K562 (cell line): ENCODE results near the gene WSCD1. TPM values are rescaled to one million over a fixed set of nuclear protein-coding genes. Genes with fewer than 3 reads are reported as not detected.

Experiments used
- ATAC-seq: fragments of 200-7000 bp; cut with Tn5 transposase; 3 replicates; pipeline ENCODE4 v1.9.1; 2020; ENCODE audit warnings: moderate library complexity
- BruUV-seq: library from RNA; stranded (reverse); fragments of 400-500 nt; replicated peaks from 2 replicates; lab custom pipeline; 2021; lab: Mats Ljungman, UMichigan
- CTCF ChIA-PET: fragments of 300-600 bp; formaldehyde crosslinking; extraction: SDS; loops from one replicate; lab custom pipeline; 2021; ENCODE audit warnings: low intra/inter-chr PET ratio; lab: Yijun Ruan, JAX
- POLR2A ChIA-PET: fragments of 300-600, 350-650 bp; sonication (Branson Sonifier 250); formaldehyde crosslinking; extraction: SDS; loops from one replicate; lab custom pipeline; 2021; ENCODE audit warnings: antibody characterized with exemption, inconsistent platforms; lab: Yijun Ruan, JAX
- DNase-seq, 4 experiments: peaks; one replicate each; pipeline versions ENCODE4 v3.0.0 to v3.0.0-alpha.2; 2011 to 2018; ENCODE audit warnings: low spot score in 3 of 4, mixed read lengths in 3 of 4; ENCODE audit errors: extremely low read depth in 1 of 4
- FAIRE-seq: peaks from 2 replicates; lab custom pipeline; 2011; peaks lifted over from hg19 to GRCh38; lab: Jason Lieb, UNC
- H2AFZ ChIP-seq: 2 replicates; pipeline ENCODE4 v1.6.0; 2011; ENCODE audit warnings: low read depth, low read length, control low read depth, inconsistent platforms
- H3K27ac ChIP-seq: fragments of 200-600 bp; 3 replicates; pipeline ENCODE4 v1.8.0; 2011; ENCODE audit warnings: low read depth, mild to moderate bottlenecking, control low read depth, inconsistent platforms, low read length, moderate library complexity, mixed read lengths; ENCODE audit errors: extremely low read depth
- H3K27me3 ChIP-seq, 2 experiments: fragments of 300-600 bp in 1 of 2; 2 replicates in 1 of 2; 3 replicates in 1 of 2; pipeline versions ENCODE4 v1.6.0 to v1.8.0; 2011; ENCODE audit warnings: inconsistent platforms in 2 of 2, low read length in 2 of 2, mild to moderate bottlenecking in 1 of 2, mixed read lengths in 1 of 2, moderate library complexity in 1 of 2; ENCODE audit not compliant: control insufficient read depth in 2 of 2, insufficient read depth in 2 of 2
- H3K36me3 ChIP-seq: fragments of 300-600 bp; 3 replicates; pipeline ENCODE4 v1.8.0; 2011; ENCODE audit warnings: mild to moderate bottlenecking, low read length, inconsistent platforms; ENCODE audit not compliant: control insufficient read depth, insufficient read depth
- H3K4me1 ChIP-seq, 2 experiments: fragments of 200-600 bp in 1 of 2; replicated peaks in 1 of 2; 2 replicates in 1 of 2; 3 replicates in 1 of 2; pipeline versions ENCODE4 v1.5.1 to v1.8.0; 2011; ENCODE audit warnings: inconsistent platforms in 2 of 2, low read length in 2 of 2, mild to moderate bottlenecking in 1 of 2, mixed read lengths in 1 of 2, moderate library complexity in 1 of 2; ENCODE audit not compliant: control insufficient read depth in 2 of 2, insufficient read depth in 2 of 2
- H3K4me2 ChIP-seq: 2 replicates; pipeline ENCODE4 v1.6.1; 2011; ENCODE audit warnings: low read length, control low read depth, inconsistent platforms, mixed read lengths; ENCODE audit not compliant: insufficient read depth
- H3K4me3 ChIP-seq: fragments of 200-600 bp; sonication (generic), shearing (Covaris generic); 2 replicates; pipeline ENCODE4 v1.5.1; 2016; ENCODE audit warnings: control low read depth, inconsistent platforms
- H3K79me2 ChIP-seq: fragments of 200-600 bp; 3 replicates; pipeline ENCODE4 v1.8.0; 2011; ENCODE audit warnings: low read length, inconsistent platforms; ENCODE audit not compliant: control insufficient read depth, insufficient read depth
- H3K9ac ChIP-seq, 2 experiments: 2 replicates each; pipeline versions ENCODE4 v1.6.0 to v1.6.1; 2011; ENCODE audit warnings: low read depth in 2 of 2, low read length in 2 of 2, control low read depth in 1 of 2, inconsistent platforms in 1 of 2, mild to moderate bottlenecking in 1 of 2, mixed read lengths in 1 of 2; ENCODE audit not compliant: insufficient read depth in 1 of 2
- H3K9me1 ChIP-seq: one replicate; pipeline ENCODE4 v1.6.0; 2011; ENCODE audit warnings: inconsistent platforms, mild to moderate bottlenecking, low read length, moderate library complexity; ENCODE audit not compliant: control insufficient read depth, insufficient read depth
- H3K9me3 ChIP-seq: replicated peaks from 2 replicates; pipeline ENCODE4 v1.5.1; 2011; ENCODE audit warnings: low read depth, low read length, inconsistent platforms; ENCODE audit not compliant: control insufficient read depth, insufficient read depth
- H4K20me1 ChIP-seq: replicated peaks from 2 replicates; pipeline ENCODE4 v1.6.1; 2011; ENCODE audit warnings: low read length, inconsistent platforms, mixed read lengths; ENCODE audit not compliant: control insufficient read depth, insufficient read depth
- BRF2 ChIP-seq: IDR thresholded peaks from 3 replicates; pipeline ENCODE4 v1.6.1; 2011; ENCODE audit warnings: borderline replicate concordance, mild to moderate bottlenecking; ENCODE audit not compliant: insufficient read length, insufficient read depth
- CTBP1 ChIP-seq: fragments of 450-650 bp; IDR thresholded peaks from 2 replicates; pipeline ENCODE4 v1.6.1; 2016; ENCODE audit warnings: borderline replicate concordance
- ETV5 ChIP-seq: sonication (generic); formaldehyde crosslinking; IDR thresholded peaks from 2 replicates; pipeline ENCODE4 v1.4.0; 2020; ENCODE audit warnings: low read depth, mild to moderate bottlenecking, missing genetic modification reagents
- FOXJ3 ChIP-seq: sonication (generic); formaldehyde crosslinking; IDR thresholded peaks from 2 replicates; pipeline ENCODE4 v1.4.0; 2020; ENCODE audit warnings: mild to moderate bottlenecking, missing genetic modification reagents
- HEY1 ChIP-seq: fragments of 250-450 bp; sonication (Bioruptor Pico); IDR thresholded peaks from 2 replicates; pipeline ENCODE4 v1.5.0; 2020; ENCODE audit warnings: mild to moderate bottlenecking, moderate library complexity, borderline replicate concordance
- HIVEP1 ChIP-seq: fragments of 250-450 bp; sonication (Bioruptor Pico); IDR thresholded peaks from 2 replicates; pipeline ENCODE4 v1.4.0; 2020; ENCODE audit warnings: mild to moderate bottlenecking
- POLR2AphosphoS2 ChIP-seq: IDR thresholded peaks from 2 replicates; pipeline ENCODE4 v1.6.1; 2012; ENCODE audit warnings: low read length, improper control_type of control experiment
- POU5F1 ChIP-seq: fragments of 150-350 bp; IDR thresholded peaks from 2 replicates; pipeline ENCODE4 v1.6.1; 2014; ENCODE audit warnings: borderline replicate concordance, low read length, low read depth, mild to moderate bottlenecking; ENCODE audit not compliant: partially characterized antibody
- PTBP1 ChIP-seq: fragments of 200-400 bp; formaldehyde crosslinking; IDR thresholded peaks from 2 replicates; pipeline ENCODE4 v1.6.1; 2017; ENCODE audit warnings: low read depth, low read length
- REST ChIP-seq, 2 experiments: fragments of 450-650 bp; formaldehyde crosslinking in 1 of 2; IDR thresholded peaks; 2 replicates each; pipeline versions ENCODE4 v1.4.0 to v1.6.1; 2014 to 2020; ENCODE audit warnings: mild to moderate bottlenecking in 2 of 2, borderline replicate concordance in 1 of 2, low read depth in 1 of 2
- SMAD4 ChIP-seq: fragments of 250-450 bp; sonication (Bioruptor Pico); conservative IDR thresholded peaks from 2 replicates; pipeline ENCODE4 v1.8.0; 2021; ENCODE audit warnings: inconsistent platforms, mild to moderate bottlenecking, moderate library complexity
- STAT5A ChIP-seq: IDR thresholded peaks from 2 replicates; pipeline ENCODE4 v1.6.1; 2012; ENCODE audit warnings: low read length, inconsistent platforms, borderline replicate concordance
- ZBTB17 ChIP-seq: fragments of 450-650 bp; formaldehyde crosslinking; IDR thresholded peaks from 2 replicates; pipeline ENCODE4 v1.4.0; 2020; ENCODE audit warnings: mild to moderate bottlenecking
- ZNF41 ChIP-seq: fragments of 250-450 bp; sonication (Bioruptor Pico); conservative IDR thresholded peaks from 2 replicates; pipeline ENCODE4 v1.4.0; 2020; ENCODE audit warnings: mild to moderate bottlenecking
- WGBS: fragments of 100-300 bp; shearing (Covaris generic); methylation state at CpG from one replicate; pipeline ENCODE4 v1.1.6; 2016; ENCODE audit warnings: low coverage, mixed read lengths; ENCODE audit not compliant: insufficient coverage; ENCODE audit errors: missing lambda C conversion rate; 5-methylcytosine and 5-hydroxymethylcytosine counted together
- in situ Hi-C: fragments of 300-500 bp; cut with MboI; formaldehyde crosslinking; loops from 4 replicates; pipeline ENCODE4 v1.15.0; 2018; ENCODE audit warnings: inconsistent platforms, mixed read lengths
- intact Hi-C: fragments of 100-400 bp; cut with micrococcal nuclease; formaldehyde crosslinking; loops from 2 replicates; pipeline ENCODE4 v1.14.2; 2022
- polyA plus RNA-seq, 8 experiments: library from polyadenylated mRNA; depleted of rRNA in 4 of 8; stranded (reverse) in 5 of 8; unstranded in 3 of 8; fragments of >200 nt; fragmentation: Nextera tagmentation in 2 of 8; fragmentation: Illumina TruSeq in 1 of 8; extraction: Ambion mirVana in 2 of 8; extraction: Trizol in 1 of 8; gene quantifications; 2 replicates each; pipeline versions ENCODE4 v1.2.1 to v1.2.3, GENCODE V29; 2011 to 2014; ENCODE audit warnings: inconsistent platforms in 1 of 8, missing spikeins in 1 of 8
- total RNA-seq, 7 experiments: library from RNA; depleted of rRNA in 6 of 7; stranded (reverse); fragments of >200 nt in 6 of 7; fragmentation: Illumina TruSeq in 2 of 7; extraction: Trizol in 2 of 7; gene quantifications; 2 replicates each; pipeline versions ENCODE4 v1.2.1 to v1.2.3, GENCODE V29; 2011 to 2021; ENCODE audit warnings: low replicate concordance in 1 of 7

WSCD1 gene
- total and polyA plus RNA-seq, 9 of the 15 experiments (the other 6 are each of a cell fraction or from before 2014, with no cell fraction given): not detected

GRCh38 chr17:6172642-6173330, 102.6 kb downstream of the WSCD1 start:
- Histone ChIP-seq H3K4me1 (no peaks in the 10 kb centered on the region), H3K27me3 (peaks cover 0 to 9% of the 10 kb centered on the region in 2 experiments; a peak in 2 of 5 replicates), H3K79me2 (no peaks in the 10 kb centered on the region), H3K27ac (no peak overlapping the region), H3K36me3 (no peaks in the 10 kb centered on the region), H3K4me3 (no peak overlapping the region), H3K4me2 (no peak overlapping the region), H2AFZ (no peak overlapping the region), H3K9ac (no peak overlapping the region), H4K20me1 (no peaks in the 10 kb centered on the region; the same call in 1 of the 2 replicates), H3K9me3 (no peaks in the 10 kb centered on the region), H3K9me1 (no peaks in the 10 kb centered on the region)
- ATAC-seq: no peak
- WGBS: 5% methylated on average over 9 of the region's 9 CpGs
- FAIRE-seq: no peak
- in situ Hi-C loops (no loop called here), intact Hi-C loops (no loop called here)
- DNase-seq: no peak
- CTCF ChIA-PET: no interaction called here
- BruUV-seq: no TSS peak
- POLR2A ChIA-PET: no interaction called here
- no peak for TF ChIP-seq ZBTB17 (CRISPR knock-in tag)
- no peak for TF ChIP-seq HEY1
- TF ChIP-seq ETV5: no peak
- no peak for TF ChIP-seq REST (IDR thresholded peaks at IDR 0.05; ENCODE audit: borderline replicate concordance)
- TF ChIP-seq REST (CRISPR knock-in tag; IDR thresholded peaks at IDR 0.05; ENCODE audit: low read depth): no peak
- no peak for TF ChIP-seq HIVEP1 (CRISPR knock-in tag)
- TF ChIP-seq SMAD4 (CRISPR knock-in tag): no peak
- TF ChIP-seq PTBP1: no peak
- no peak for TF ChIP-seq BRF2
- no peak for TF ChIP-seq POLR2AphosphoS2
- TF ChIP-seq CTBP1: no peak
- TF ChIP-seq STAT5A: no peak
- no peak for TF ChIP-seq FOXJ3 (CRISPR knock-in tag)
- no peak for TF ChIP-seq ZNF41 (CRISPR knock-in tag)
- TF ChIP-seq POU5F1: no peak
